HG02759 (cell line): ENCODE results near the gene DPF3.

Source experiments
- ATAC-seq: cut with Tn5 transposase; IDR thresholded peaks from one replicate; pipeline ENCODE4 v1.9.1; 2021; ENCODE audit warnings: mild to moderate bottlenecking, moderate library complexity; ENCODE audit not compliant: unreplicated experiment

The DPF3 gene

DNA sequence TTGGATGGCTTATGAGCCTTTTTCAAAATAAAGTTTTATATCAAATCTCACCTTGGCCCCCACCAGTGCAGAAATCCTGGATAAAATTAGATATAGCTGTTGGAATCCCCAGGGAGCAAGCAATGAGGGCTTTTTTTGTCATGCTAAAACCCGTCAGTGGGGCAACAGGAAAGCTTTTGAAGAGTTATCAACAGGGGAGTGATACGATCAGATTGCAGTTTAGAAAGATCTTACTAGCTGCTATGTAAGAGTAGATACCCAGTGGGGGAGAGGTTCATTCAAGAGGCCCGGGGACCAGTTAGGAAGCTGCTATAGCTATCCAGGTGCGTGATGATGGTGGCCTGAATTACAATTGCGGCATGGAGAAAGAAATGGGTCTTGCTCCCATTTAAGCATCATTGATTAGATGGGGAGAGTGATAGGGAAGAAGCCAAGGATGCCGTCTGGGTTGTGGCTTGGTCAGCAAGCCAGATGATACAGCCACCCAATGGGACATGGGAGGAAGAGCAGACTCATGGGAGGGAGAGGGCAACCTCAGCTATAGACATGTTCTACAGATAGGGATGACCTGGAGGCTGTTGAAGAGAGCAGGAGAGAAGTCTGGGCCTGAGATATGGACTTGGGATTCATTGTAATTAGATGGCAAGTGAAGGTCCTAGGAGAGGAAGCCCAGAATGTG lies 272.4 kb downstream of the DPF3 start:
- no peak for ATAC-seq

DNA sequence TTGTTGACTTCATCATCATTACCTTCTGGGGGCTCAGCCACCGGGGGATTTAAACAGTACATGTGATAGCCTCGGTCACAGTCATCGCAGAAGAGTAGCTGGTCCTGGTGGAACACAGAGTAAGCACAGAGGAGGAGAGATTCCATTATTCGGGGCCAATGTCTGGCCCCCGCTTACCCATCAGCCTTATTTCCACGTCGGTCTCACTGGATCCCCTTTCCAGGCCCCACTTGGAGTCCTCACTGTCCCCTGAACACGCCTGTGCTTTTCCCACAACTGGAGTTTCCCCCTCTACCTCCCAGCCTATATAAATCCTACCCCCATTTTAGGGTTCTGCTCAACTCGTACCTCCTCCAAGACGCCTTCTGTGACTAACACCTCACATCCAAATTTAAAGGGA lies 274.0 kb downstream of the DPF3 start:
- ATAC-seq = no peak

GRCh38 chr14:72619111-72619571 lies 274.8 kb downstream of the DPF3 start:
- ATAC-seq = no peak

DNA sequence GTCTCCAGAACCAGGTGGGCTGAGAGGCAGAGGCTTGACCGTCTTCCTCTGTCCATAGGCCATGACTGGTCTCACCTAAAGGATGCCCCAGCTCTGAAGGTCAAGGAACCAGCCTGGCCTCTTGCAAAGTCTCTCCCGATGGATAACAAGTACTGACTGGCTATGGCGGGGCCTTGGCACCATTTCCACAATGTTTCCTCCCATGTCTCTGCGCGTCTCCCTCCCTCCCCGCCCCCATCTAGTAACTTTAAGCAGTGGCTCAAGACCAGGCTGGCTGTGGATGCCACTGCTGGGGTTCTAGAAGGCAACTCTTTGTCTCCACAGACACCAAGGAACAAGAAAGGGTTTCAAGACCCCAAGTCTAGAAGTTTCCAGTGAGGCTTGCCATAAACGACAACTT lies 275.5 kb downstream of the DPF3 start:
- ATAC-seq = no peak

GRCh38 chr14:72617391-72618031 lies 276.4 kb downstream of the DPF3 start:
- ATAC-seq = no peak

DNA sequence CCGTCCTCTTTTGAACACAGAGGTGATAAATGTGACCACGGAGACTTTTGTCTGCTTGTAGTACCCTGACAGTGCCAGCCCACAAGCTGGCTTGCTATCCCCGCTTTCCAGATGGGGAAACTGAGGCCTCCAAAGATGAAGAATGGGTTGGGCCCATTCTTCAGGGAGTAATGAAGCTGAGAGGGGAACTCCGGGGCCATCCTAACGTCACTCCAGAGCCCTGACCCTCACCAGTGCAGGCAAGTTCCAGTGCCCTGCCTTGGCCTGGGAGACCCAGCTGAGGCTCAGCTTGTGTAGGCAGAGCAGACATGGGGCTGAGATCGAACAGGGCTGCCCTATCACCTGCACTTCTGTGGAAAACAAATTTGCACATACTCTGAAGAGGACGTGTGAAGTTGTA lies 277.1 kb downstream of the DPF3 start:
- ATAC-seq = no peak

DNA sequence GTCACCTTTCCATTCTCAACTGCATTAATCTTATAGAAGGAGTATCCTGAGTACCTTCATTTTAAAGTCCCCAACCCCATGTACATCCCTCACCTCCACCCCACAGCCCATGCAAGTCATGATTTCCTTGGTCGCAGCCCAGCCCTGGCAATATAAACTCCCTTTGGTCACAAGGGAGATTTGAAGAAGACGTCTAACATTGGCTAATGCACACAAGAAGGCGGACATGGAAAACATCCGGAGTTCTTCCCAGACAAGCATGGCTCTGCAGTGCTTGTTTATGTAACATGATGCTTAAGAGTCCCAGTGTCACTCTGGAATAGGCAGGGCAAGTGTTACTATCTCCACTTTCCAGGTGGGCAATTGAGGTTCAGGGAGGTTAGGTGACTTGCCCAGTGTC lies 277.6 kb downstream of the DPF3 start:
- ATAC-seq = no peak

DNA sequence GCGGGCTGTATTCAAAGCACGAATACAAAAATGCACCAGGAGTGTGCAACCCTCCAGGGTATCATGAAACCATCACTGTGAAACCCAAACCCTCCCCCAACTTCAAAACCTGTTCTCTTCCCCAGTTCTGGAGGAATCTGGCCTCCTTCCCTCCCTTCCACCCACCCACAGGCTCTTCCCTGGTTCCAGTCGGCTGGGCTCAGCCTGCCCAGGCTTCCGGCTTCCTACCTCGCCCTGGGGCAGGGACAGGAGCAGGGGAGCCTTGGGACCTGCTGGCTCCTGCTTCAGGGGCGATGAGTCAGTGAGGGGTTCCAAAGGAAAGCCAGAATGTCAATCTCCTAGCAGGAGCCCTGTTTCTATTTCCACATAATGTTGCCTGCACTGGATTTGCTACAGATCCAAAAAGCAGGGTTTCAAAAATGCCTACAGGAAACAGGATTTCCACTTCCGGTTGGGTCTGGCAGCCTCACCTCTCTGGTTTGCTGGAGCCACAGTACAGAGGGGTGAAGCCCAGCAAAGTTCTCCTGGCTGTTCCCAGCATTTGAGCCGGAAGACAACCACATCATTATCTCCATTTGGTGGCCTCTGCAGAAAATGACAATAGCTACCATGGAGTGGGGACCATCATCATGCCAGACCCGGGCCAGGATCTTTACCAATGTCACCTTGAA lies 278.3 kb downstream of the DPF3 start:
- ATAC-seq = no peak

GRCh38 chr14:72614891-72615415 lies 278.9 kb downstream of the DPF3 start:
- ATAC-seq = no peak

GRCh38 chr14:72614365-72614764 lies 279.5 kb downstream of the DPF3 start:
- no peak for ATAC-seq

- ATAC-seq = no peak
Observed at GRCh38 chr14:72613975-72614319, 280.0 kb downstream of the DPF3 start.

DNA sequence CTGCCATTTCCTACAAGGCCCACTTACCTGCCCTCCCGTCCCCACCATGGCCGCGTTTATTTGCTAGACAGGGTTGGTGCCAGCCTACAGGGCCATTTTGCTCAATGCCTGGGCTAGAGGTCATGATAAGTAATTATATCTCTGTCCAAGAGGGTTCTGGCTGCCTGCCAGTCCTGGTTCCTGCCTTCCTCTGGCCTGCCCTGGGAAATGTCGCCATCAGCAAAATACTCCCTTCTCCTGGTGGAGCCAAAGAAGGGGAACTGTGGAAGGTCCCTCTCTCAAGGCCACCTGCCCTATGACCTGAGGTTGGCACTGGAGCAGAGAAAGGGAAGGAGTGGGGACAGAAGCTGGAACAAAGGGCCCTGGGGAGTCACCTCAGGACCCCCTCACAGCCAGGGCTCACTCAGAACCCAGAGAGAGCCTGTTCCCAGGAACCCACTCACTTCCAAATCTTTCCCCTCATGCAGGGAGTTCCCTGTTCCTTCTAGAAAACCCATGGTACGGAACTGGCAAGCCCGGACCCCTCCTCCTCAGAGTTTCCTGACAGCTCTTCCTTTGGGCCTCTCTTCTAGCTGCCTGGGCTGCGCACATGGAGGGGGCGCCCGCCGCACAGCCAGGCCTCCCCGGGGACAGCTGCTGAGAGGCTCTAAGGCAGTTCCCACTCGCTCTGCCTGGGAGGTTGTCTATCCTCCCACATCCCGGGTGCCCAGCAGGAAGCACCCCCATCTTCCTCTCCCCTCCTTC lies 280.5 kb downstream of the DPF3 start:
- ATAC-seq = no peak

- ATAC-seq = no peak
Observed at GRCh38 chr14:72612041-72612440, 281.9 kb downstream of the DPF3 start.

DNA sequence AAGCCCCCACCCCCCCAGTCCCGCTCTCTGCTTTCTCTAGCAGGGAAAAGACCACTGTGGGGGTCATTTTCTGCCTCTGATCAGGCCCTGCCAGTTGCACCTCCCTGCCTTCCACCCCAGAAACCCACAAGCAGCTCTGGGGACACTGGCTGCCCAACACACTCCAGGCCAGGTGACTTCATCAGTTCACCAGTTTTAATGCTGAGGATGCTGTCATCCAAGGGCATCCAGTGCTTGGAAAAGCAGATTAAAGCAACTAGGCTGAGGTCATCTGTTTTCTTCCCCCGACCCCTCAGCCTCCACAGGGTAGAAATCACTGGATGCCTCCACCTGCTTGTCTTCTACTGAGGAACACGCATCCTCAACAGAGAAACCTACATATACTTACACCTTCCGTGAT lies 282.4 kb downstream of the DPF3 start:
- ATAC-seq = no peak

DNA sequence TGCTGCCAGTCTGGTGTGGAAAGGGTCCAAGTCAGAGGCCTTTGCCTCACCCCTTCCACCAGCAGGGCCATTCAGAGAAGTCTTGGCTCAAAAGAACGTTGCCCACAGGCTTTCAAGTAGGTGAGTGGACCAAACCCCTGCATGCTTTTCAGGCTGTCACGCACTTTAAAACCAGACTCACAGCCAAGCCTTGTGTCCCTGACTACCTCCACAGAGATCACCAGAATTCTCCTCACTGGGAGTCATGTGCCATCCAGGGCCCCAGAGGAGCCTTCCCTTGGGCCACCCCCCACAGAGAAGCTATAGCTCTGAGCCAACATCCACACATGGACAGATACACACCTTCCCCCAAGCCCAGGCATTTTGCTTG lies 283.1 kb downstream of the DPF3 start:
- no peak for ATAC-seq

DNA sequence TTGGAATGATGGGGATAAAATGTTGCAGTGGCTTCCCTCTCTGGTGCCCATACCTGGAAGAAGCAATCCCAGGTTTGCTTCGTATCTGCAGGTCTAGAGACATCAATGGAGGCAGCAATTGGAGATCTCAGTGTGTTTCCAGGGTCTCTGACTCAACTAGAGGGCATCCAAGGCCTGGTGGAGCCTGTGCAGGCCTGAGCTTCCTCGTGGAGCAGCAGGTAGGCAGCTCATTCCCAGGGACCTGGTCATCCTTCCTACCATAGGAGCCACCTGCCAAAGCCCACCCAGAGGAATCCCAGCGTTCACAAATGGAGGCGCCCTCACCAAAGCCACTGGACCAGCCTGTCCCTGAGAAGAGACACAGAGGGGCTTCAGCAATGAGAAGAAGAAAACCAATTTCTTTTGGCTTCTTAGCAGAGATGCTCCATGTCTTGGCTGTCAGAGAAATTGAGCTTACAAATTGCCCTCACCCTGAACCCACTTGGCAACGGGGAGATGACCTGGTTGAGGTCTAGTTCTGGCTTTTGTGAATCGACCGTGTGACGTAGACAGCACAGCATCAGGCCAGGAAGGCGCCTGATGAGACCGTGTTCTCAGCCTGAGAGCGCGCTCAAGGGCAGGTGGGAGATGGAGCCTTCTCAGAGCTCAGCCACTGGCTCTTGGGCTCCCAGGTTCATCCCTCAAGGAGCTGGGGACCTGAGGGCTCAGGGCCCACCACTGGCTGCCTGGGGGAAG lies 283.6 kb downstream of the DPF3 start:
- ATAC-seq = no peak

- ATAC-seq = no peak
Observed at GRCh38 chr14:72609205-72609916, 284.5 kb downstream of the DPF3 start.

DNA sequence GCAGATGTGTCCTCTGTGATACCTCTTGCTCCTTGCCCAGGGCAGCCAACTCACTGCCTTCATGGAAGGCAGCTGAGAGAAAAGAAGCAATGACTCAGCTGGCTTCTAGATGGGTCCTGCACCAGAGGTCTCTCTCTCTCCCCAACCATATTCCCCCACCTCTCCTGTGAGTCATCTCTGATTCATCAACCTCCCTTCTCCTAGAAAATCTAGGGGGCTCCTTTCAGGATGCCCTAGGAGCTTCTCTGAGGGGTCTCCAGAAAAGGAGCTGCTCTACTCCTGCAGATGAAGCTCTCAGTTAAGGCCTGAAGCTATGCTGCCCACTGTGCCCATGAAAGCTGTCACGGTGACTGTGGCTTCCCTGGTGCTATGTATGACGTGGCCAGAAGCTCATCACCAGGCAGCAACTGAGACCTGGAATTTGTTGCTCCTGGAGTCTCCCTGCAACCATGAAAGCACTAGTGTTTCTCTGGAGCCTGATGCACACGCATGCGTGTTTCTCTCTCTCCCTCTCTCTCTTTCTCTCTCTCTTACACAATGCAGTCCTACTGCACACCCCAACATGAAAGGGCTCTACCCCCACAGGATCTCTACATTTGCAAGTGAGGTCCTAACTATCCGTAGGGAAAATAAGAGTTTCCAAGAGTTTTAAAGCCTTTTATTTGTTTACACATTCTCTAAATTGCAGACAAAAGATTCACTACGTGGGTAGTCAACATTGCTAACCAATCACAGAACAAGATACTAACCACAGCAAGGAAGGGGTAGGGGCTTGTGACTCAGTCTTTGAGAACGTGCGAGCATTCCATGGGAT lies 285.3 kb downstream of the DPF3 start:
- no peak for ATAC-seq

DNA sequence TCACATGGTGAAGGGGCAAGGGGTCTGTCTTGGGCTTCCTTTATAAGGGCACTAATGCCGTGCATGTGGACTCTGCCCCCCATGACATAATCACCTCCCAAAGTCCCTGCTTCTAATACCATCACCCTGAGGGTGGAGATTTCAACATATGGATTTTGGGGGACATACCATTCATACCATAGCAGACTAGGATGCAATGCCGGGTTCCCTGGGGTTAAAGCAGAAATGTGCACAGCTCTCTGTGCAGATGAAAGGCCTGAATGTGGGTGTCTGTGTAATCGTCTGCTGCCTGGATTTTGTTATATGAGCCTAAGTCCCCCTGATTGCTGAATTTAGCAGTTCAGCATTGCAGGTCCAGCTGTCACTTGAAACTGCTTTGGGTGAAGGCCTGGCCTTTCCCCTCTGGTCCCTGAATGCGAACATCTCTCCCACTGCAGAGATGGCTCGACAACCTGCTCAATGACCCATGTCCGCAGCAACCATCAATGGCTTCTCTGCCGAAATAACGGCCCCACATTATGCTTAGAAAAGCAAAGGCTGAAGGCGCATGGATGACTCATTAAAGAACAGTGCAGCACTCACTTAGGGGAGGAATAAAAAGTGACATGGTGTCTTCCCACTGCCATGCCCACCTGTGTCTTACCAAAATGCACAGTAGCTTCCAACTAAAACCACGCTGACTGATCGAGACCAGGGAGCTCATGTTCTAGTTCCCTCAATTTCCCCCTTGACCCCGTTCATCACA lies 286.3 kb downstream of the DPF3 start:
- no peak for ATAC-seq
